HG02759 (cell line): ENCODE results near the gene INPP5J.
A peak's percentile ranks its signal among the peaks of the same experiment; 100 is the strongest.
"Not testable (repeated sequence)": the region's sequence is repeated elsewhere in the genome, so short reads cannot be mapped to it uniquely, and the experiment has no call there.

Experiments
- ATAC-seq: cut with Tn5 transposase; IDR thresholded peaks from one replicate; pipeline ENCODE4 v1.9.1; 2021; ENCODE audit warnings: mild to moderate bottlenecking, moderate library complexity; ENCODE audit not compliant: unreplicated experiment

INPP5J gene

DNA sequence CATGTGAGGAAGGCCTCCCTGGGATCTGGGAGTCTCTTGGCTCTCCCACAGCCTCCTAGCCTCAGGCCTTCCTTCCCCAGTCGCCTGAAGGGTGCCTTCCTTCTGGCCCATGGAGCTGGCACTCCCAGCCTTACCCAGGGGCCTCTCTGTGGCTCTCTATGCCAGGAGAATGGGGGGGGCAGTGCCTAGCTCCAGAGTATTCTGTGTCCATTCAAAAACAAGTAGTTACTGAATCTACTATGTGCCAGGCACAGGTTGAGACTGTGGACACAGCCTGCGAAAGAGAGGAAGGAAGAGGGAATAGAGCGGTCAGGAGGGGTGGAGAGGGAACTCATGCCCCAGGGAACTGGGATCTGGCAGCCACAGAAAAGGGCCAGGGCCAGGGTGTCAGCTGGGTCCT, 20.3 kb downstream of the INPP5J start:
- ATAC-seq: no peak

DNA sequence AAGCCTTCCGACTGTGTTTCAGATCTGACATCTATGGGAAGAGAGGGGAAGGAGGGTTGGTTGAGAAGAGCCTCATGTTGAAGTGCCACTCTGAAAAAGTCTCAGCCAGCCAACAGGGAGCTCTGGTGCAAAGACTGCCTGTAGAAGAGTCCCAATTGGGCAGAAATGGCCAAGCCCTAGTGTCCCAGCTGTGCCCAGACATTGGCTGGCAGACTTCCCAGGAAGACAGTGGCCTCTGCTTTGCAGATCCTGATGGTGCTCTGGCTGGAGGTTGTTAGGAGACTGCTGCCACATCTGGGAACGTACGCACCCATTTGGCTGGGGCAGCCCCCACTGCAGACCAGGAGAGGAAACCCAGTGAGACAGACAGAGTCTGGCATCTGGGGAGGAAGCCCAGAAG, 20.8 kb downstream of the INPP5J start:
- ATAC-seq: no peak

DNA sequence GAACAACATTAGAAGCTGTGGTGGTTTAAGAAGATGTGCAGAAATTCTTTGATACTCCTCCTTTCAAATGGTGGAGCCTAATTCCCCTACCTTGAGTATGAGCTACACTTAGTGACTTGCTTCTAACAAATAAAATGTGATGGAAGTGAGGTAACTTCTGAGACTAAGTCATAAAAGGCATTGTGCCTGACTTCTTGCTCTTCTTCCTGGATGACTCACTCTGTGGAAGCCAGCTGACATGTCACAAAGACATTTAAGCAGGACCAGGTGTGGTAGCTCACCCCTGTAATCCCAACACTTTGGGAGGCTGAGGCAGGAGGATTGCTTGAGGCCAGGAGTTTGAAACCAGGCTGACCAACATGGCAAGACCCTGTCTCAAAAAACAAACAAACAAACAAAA, 21.5 kb downstream of the INPP5J start:
- no peak for ATAC-seq

DNA sequence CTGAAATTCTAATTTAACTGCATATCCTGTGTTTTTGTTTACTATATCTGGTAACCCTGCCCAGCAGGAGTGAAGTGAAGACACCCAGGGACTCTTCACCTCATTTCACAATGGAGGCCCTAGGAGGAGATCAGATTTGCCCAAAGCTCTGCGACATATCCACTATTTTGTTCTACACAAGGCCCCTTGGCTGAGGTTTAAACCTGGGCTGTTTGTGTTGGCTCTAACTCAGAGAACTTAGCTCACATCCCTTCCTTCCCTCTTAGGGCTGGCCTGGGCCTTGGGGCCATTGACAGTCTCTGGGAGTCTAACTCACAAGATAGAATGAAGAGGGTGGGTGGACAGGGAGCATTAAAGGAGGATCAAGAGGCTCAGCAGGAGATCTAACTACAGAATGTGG, 25.7 kb downstream of the INPP5J start:
- ATAC-seq: no peak

DNA sequence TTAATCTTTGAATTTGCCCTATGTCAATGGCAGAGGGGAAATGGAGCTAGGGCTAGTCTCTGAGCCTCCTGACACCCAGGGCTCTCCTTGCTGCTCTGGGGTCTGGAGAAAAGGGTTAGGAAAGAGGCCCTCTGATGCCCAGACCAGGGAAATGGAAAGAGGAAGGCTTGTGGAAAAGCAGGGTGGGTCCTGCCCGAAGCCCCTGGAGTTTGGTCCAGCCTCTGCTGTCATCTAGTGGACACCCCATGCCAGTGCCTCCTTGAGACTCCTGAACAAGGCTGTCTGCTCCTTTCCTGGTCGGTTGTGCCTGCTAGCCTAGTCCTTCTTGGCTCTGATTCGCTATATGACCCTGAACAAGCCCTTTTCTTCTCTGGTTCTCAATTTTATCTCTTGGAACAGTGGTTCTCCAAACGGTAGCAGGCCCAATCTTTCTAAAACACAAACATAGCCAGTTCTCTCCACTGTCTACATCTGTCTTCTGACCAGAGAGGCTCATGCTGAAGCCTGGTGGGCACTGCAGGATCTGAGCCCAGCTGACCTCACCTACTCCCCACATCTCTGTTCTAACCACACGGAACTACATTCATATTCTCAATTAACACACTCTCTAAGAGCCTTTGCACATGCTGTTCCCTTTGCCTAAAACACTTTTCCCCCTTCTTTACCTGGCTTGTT, 26.3 kb downstream of the INPP5J start:
- no peak for ATAC-seq

DNA sequence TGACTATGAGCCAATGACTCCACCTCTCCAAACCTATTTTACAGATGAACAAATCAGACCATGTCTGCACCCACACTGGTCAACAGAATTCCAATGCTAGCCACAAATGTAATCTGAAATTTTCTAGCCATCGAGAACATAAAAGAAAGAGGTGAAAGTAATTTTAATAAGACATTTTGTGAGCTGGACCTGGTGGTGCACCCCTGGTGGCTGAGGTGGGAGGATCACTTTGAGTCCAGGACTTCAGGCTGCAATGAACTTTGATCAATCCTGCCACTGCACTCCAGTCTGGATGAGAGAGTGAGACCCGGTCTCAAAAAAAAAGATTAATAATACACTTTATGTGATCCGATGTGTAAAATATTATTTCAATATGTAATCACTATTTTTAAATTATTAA, 27.8 kb downstream of the INPP5J start:
- no peak for ATAC-seq

DNA sequence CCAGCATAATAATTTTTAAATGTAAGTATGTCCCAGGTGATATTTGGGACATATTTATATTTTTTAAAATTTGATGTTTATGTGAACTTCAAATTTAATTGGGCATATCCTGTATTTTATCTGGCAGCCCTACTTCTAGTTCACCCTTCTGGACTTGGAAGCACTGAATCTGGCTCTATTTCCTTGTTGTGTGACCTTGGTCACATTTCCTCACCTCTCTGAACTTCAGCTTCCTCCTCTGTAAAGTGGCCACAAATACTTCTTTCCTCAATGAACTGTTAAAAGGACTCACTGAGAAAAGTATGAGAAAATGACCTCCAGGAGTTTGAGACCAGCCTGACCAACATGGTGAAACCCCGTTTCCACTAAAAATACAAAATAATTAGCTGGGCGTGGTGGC, 29.1 kb downstream of the INPP5J start:
- no peak for ATAC-seq

DNA sequence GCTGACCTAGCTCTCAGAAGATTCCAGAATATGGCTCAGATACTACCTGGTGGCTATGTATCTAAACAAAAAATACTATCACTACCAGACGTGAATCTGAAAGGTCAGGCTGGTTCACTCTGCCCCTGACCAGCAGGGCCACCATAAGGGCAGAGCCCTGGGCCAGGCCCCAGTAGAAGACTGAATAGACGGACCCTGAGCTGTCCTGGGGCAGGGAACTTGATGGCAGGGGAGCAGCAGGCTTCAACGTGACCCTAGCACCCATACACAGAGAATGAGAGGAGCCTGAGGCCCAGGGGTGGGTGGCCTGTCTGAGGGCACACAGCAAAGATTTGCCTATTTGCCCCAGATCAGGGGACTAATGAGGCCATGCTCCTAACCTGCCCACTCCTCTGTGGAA, 30.6 kb downstream of the INPP5J start:
- ATAC-seq: no peak

DNA sequence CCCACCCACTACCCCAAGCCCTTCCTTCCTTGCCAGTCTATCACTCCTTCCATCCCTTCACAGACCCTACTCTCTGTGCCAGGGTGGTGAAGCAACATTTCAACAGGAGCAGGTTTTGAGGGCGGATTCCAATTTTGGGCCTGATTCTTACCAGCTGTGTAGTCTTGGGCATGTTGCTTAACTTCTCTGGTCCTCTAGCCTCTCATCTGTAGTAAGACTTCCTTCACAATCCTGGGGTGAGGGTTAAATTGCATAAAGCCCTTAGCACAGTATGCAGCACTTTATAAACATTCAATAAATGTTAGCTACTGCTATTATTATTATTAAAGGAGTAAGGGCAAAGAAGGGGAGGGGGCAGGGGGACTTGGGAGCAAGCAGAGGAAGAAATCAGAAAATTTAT, 32.2 kb downstream of the INPP5J start:
- no peak for ATAC-seq

DNA sequence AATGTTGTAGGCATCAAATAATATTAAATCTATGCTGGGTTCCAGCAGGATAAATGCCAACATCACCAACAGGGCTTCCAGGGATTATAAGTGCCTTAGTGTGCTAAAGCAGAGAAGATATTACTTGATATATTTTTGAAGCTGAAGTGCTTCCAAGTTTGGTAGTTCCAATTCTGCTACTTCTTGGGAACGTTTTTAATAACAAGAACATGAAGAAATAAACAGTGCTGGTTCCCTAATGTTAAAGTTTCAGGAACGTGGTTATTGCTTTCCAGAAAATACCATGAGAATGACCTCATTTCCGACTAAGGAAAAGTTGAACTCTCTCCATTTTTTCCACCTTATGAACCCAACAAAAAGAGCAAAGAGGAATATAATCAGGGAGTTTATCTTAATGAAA, 32.7 kb downstream of the INPP5J start:
- no peak for ATAC-seq

DNA sequence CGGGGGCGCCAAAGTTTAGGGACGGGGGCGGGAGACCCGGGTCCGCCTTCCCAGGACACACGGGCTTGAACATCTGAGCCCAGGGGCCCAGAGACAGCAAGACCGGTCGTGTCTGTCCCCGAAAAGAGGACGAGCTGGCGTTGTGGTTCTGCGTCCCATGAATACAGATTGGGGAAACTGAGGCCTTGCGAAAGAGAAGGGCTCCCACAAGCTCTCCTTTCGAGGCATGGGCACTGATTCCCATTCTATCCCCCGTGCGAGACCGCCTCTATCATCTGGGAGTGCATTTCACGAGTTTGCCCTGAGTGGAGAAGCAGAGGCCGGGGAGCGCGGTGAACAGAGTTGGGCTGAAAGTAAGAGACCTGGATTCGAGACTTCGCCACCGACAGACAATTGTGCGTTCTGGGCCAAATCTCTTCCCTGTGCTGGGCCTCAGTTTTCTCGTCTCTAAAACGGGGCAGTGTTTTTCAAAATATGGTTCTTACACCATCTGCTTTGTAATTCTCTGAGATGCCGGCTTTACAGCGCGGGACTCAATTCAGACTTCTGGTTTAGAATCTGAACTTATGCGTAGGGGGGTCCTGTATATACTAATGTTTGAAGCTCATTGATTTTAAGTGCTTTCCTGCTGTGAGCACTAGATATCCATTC, 37.7 kb downstream of the INPP5J start:
- peak; percentile 45 for ATAC-seq

DNA sequence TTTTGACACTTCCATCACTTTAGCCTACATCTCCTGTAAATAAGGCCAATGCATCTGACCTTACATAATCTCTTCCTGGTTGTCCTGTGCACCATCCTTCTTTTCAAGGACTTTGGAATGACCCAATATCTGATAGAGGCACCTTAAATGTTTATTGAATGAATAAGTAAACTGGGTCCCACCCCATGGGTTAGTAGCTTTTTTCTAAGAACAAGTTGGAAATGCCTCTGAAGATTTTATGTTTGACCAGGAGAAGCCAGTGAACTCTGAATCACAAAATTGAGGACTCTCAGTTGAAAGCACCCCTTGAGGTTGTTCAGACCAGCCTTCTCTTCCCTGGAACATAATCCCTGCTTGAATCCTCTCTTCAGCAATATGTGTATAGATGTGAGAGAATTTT, 38.6 kb downstream of the INPP5J start:
- no peak for ATAC-seq

DNA sequence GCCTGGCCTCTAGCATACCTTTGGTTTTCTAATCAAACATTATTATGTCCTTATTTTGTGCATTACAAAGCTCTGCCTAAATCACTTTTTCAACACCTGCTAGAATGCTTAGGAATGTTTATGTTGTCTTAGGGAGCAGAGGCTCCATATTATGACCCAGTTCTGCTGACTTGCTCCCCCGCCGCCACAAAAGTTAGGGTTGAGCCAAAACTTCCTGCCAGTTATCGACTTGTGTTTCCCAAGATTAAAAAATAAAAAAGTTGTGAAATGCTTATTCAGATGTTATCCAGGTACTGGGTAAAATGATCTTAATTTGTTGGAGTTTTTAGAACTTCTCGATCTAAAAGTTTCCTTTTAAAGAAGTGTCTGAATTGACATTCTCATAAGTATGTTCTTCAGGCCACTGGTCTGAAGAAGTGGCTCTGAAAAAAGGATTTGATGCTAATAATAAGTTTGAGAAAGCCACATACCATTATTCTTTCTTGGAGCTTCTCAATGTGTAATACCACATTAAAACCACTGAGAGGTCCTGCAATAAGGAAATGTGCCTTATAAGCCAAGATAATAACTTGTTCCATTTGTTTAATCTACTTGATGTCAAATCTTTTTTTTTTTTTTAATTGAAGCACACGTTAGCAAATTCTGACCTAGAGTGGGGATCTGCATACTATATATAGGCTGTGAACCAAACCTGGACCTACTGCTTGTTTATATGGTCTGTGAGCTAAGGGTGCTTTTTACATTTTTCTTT, 39.4 kb downstream of the INPP5J start:
- ATAC-seq: no peak

DNA sequence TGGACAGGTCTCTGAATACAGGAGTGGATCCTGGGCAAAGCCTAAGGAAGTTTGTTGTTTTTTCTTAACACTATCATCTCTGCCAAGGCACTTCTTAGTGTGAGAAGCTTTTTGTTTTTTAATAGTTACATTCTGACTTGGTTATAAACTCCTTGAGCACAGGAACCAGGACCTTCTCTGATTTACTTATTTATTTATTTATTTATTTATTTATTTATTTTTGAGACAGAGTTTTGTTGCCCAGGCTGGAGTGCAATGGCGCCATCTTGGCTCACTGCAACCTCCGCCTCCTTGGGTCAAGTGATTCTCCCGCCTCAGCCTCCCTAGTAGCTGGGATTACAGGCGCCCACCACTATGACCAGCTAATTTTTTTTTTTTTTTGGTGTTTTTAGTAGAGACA, 48.2 kb downstream of the INPP5J start:
- ATAC-seq: no peak

DNA sequence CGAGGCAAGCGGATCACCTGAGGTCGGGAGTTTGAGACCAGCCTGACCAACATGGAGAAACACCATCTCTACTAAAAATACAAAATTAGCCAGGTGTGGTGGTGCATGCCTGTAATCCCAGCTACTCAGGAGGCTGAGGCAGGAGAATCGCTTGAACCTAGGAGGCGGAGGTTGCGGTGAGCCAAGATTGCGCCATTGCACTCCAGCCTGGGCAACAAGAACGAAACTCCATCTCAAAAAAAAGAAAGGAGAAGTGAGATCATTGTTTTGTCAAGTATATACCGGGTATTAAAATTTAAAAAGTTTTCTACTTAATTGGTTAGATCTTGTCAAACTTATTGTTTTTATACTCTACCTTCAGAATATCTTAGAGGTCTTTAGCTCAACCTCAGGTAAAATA, 49.0 kb downstream of the INPP5J start:
- not testable (repeated sequence) for ATAC-seq

DNA sequence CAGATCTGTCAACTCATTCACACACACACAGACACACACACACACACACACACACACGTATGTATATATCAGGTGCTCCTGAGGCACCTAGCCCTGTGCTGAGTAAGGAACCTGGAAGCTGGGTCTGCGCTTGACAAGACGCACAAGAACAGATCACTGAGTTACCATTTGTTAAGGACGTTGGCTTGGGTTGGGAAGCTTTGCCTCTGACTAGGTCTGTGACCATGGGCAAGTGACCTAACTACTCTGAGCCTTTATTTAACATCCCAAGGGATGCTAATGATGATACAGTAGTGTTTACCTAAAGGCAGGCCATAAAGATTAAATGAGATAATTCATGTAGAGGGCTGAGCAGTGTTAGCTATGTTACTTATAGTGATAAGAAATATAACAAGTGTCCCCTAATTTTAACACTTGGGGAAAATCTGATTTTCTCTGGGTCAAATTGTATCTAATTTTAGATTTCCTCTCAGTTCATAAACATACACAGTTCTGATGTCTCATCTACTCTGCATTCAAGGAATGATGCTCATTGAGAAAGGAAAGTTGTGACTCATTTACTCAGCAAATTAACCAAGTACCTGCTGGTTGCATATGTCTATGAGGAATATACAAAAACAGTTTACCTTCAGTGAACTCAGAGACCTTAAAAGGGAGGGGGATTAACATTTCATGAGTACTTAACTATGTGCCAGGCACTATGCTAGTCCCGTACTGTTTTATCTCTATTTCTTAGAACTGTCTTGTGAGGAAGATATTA, 50.8 kb downstream of the INPP5J start:
- no peak for ATAC-seq

DNA sequence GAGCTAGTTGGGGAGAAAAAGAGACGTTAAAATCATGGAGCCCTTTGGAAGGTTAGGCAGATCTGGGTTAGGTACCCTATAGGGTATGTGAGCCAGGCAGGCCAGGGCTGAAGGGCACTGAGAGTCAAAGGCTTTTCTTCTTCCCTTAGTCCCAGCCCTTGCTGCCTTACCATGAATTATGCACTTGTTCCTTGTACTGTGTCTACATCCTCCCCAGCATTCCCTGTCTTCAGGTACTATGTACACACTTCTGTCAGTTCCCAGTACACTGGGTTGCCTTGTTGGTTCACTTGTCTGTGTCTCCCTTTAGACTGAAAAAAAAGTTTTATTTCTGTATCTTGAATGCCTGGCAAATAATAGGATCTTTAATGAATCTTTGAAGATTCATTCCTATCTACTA, 54.2 kb downstream of the INPP5J start:
- ATAC-seq: no peak

DNA sequence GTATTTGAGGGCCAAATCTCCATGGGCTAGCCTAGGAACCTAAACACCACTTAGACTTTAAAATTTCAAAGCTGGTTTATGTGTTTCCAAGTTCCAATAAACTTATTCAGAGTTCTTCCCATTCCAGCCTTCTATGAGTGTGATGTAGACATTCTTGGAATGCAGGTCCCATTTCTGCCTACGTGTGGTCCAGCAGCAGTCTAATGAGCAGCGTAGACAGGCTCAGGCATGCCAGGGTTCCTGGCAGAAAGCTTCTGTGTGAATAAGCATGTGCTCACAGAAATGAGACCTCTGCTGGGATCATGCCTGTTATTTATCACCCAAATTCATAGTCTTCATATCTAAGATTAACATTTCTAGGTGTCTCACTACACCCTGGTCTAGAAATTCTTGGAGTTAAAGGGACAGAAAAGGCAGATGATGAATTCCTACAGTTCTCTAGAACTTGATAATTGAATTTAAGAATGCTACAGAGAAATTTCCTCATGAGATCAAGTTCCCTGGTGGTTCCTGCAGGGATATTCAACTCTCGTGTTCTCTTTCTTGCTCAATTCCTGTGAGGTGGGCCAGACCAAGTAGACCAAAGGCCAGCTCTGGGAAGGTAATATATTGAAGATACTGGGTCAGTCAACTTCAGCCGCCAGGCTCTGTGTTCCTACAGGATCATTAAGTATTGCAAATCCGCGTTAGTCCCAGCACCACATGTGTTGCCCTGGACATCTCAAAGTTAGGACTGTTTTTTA, 54.8 kb downstream of the INPP5J start:
- ATAC-seq: no peak

DNA sequence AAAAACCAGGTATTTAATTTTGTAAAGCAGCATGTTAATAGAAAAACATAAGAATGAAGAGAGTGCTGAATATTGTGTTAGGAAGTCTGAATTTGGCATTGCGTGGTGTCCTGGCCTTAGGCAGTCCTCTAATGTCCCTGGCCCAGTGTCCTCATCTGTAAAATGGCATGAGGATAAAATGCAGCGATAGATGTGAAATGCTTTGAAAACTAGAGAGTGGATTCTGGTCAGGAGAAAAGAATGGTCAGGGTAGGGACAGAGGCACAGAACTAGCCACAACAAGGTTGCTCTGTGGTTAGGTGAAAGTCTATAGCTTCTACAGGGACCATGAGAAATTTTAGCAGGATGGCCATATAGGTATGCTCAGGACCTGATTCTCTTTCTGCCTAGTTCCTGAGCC, 56.1 kb downstream of the INPP5J start:
- ATAC-seq: no peak

DNA sequence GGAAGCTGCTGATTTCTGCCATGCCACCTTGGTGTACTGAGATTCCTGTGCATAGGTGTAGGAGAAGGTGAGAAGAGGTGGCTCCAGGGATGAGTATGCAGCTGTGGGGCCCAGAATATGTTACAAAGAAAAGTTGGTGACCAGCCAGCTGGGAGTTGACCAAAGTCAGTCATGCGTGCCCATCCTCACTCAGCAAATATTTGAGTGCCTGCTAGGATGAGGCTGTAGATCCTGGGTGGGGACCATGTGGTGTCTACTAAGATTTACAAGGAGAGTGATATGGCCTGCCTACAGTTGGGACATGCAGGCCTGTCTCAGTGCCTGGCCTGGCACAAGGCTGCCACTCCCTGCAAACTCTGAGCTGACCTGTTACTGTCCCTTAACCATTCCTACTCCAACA, 56.6 kb downstream of the INPP5J start:
- ATAC-seq: no peak

DNA sequence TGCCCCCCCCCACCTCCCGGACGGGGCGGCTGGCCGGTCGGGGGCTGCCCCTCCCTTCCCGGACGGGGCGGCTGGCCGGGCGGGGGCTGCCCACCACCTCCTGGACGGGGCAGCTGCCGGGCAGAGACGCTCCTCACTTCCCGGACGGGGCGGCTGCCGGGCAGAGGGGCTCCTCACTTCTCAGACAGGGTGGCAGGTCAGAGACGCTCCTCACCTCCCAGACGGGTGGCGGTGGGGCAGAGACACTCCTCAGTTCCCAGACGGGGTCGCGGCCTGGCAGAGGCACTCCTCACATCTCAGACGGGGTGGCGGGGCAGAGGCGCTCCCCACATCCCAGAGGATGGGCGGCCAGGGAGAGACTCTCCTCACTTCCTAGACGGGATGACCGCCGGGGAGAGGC, 61.2 kb downstream of the INPP5J start:
- no peak for ATAC-seq
